Neural progenitor cell (in vitro differentiated cells): ENCODE data around the gene PTRH1. TPM values are rescaled to one million over a fixed set of nuclear protein-coding genes. Genes with fewer than 3 reads are reported as not detected.

Experiments used
- DNase-seq: peaks from one replicate; pipeline ENCODE4 v3.0.0-alpha.2; 2016; ENCODE audit warnings: low spot score
- H2AFZ ChIP-seq: fragments of 200-600 bp; sonication (generic); replicated peaks from 2 replicates; pipeline ENCODE4 v1.6.1; 2016; ENCODE audit warnings: antibody characterized with exemption
- H3F3A ChIP-seq: fragments of 200-600 bp; sonication (generic); 2 replicates; pipeline ENCODE4 v1.6.1; 2016; ENCODE audit warnings: antibody characterized with exemption, low read depth
- H3K27ac ChIP-seq: fragments of 200-600 bp; sonication (generic); 2 replicates; pipeline ENCODE4 v1.5.1; 2016; ENCODE audit warnings: mild to moderate bottlenecking
- H3K27me3 ChIP-seq: fragments of 200-600 bp; sonication (generic); 2 replicates; pipeline ENCODE4 v1.6.1; 2016; ENCODE audit warnings: mild to moderate bottlenecking, moderate library complexity
- H3K36me3 ChIP-seq: fragments of 200-600 bp; sonication (generic); 2 replicates; pipeline ENCODE4 v1.5.1; 2016
- H3K4me1 ChIP-seq: fragments of 200-600 bp; sonication (generic); 2 replicates; pipeline ENCODE4 v1.6.1; 2016; ENCODE audit warnings: mixed run types
- H3K4me2 ChIP-seq: fragments of 200-600 bp; sonication (generic); 2 replicates; pipeline ENCODE4 v1.6.1; 2016
- H3K4me3 ChIP-seq: fragments of 200-600 bp; sonication (generic); 2 replicates; pipeline ENCODE4 v1.5.1; 2016
- H3K79me2 ChIP-seq: fragments of 200-600 bp; sonication (generic); 2 replicates; pipeline ENCODE4 v1.6.1; 2016; ENCODE audit warnings: low read depth
- H3K9ac ChIP-seq: fragments of 200-600 bp; sonication (generic); 2 replicates; pipeline ENCODE4 v1.6.1; 2016
- H3K9me3 ChIP-seq: fragments of 200-600 bp; sonication (generic); 2 replicates; pipeline ENCODE4 v1.5.1; 2016; ENCODE audit warnings: low read depth
- H4K20me1 ChIP-seq: fragments of 200-600 bp; sonication (generic); 2 replicates; pipeline ENCODE4 v1.6.1; 2016; ENCODE audit warnings: low read depth
- H3K27ac Mint-ChIP-seq: 3 replicates; pipeline ENCODE4 v1.8.0; 2021; ENCODE audit warnings: mixed read lengths
- H3K27me3 Mint-ChIP-seq: 2 replicates; pipeline ENCODE4 v1.8.0; 2022; ENCODE audit warnings: low read depth, mild to moderate bottlenecking, inconsistent platforms, moderate library complexity, mixed read lengths; ENCODE audit not compliant: insufficient read depth
- H3K36me3 Mint-ChIP-seq: 3 replicates; pipeline ENCODE4 v1.8.0; 2021; ENCODE audit warnings: mixed read lengths
- H3K4me1 Mint-ChIP-seq: 3 replicates; pipeline ENCODE4 v1.8.0; 2021; ENCODE audit warnings: mixed read lengths
- H3K4me3 Mint-ChIP-seq: 3 replicates; pipeline ENCODE4 v1.8.0; 2021; ENCODE audit warnings: mild to moderate bottlenecking, moderate library complexity, mixed read lengths
- H3K9me3 Mint-ChIP-seq: 3 replicates; pipeline ENCODE4 v1.8.0; 2020; ENCODE audit warnings: mixed read lengths
- CTCF ChIP-seq: fragments of 200-600 bp; sonication (generic); IDR thresholded peaks from 2 replicates; pipeline ENCODE4 v1.5.1; 2017; ENCODE audit warnings: antibody characterized with exemption, mild to moderate bottlenecking
- EZH2 ChIP-seq: fragments of 200-600 bp; sonication (generic); IDR thresholded peaks from 2 replicates; pipeline ENCODE4 v1.6.1; 2017; ENCODE audit warnings: antibody characterized with exemption, mild to moderate bottlenecking, moderate library complexity
- EZH2phosphoT487 ChIP-seq: fragments of 200-600 bp; sonication (generic); IDR thresholded peaks from 2 replicates; pipeline ENCODE4 v1.6.1; 2017; ENCODE audit warnings: antibody characterized with exemption
- total RNA-seq: library from RNA; depleted of rRNA; stranded (reverse); fragments of >200 nt; gene quantifications from 2 replicates; pipeline ENCODE4 v1.2.3, GENCODE V29; 2015; ENCODE audit warnings: low replicate concordance

Gene PTRH1
- total RNA-seq, 1 donor from 2014 or later: 1.3 TPM

- H3K4me3 ChIP-seq: no peak overlapping the region
- no peaks in the 10 kb centered on the region for H3K79me2 ChIP-seq
- Mint-ChIP-seq H3K4me3 (no peak overlapping the region), H3K4me1 (peaks cover 24% of the 10 kb centered on the region), H3K27me3 (peaks cover 3% of the 10 kb centered on the region), H3K36me3 (no peaks in the 10 kb centered on the region), H3K27ac (no peak overlapping the region), H3K9me3 (no peaks in the 10 kb centered on the region)
- no peak overlapping the region for H3K9ac ChIP-seq
- H3K27ac ChIP-seq: no peak overlapping the region
- no peaks in the 10 kb centered on the region for H3K36me3 ChIP-seq
- H3F3A ChIP-seq: peaks cover 10% of the 10 kb centered on the region
- H3K4me2 ChIP-seq: no peak overlapping the region
- TF ChIP-seq CTCF: no peak
- TF ChIP-seq EZH2phosphoT487: no peak
- no peak for TF ChIP-seq EZH2
- peaks cover 13% of the 10 kb centered on the region for H3K4me1 ChIP-seq
- DNase-seq: no peak
- no peak overlapping the region for H2AFZ ChIP-seq
- H3K9me3 ChIP-seq: no peaks in the 10 kb centered on the region
- H4K20me1 ChIP-seq: no peaks in the 10 kb centered on the region
- H3K27me3 ChIP-seq: no peaks in the 10 kb centered on the region
Measured at GRCh38 chr9:127731938-127732337, 16.5 kb upstream of the PTRH1 start.

- no peaks in the 10 kb centered on the region for H3K36me3 ChIP-seq
- H3K4me3 ChIP-seq: no peak overlapping the region
- no peak overlapping the region for H3K27ac ChIP-seq
- H3K4me2 ChIP-seq: no peak overlapping the region
- peaks cover 5% of the 10 kb centered on the region for H3F3A ChIP-seq
- no peaks in the 10 kb centered on the region for H4K20me1 ChIP-seq
- no peak overlapping the region for H3K27ac Mint-ChIP-seq
- no peak overlapping the region for H3K4me3 Mint-ChIP-seq
- peaks cover 10% of the 10 kb centered on the region for H3K4me1 ChIP-seq
- H3K9ac ChIP-seq: no peak overlapping the region
- H3K79me2 ChIP-seq: no peaks in the 10 kb centered on the region
- no peaks in the 10 kb centered on the region for H3K27me3 Mint-ChIP-seq
- H3K27me3 ChIP-seq: no peaks in the 10 kb centered on the region
- TF ChIP-seq CTCF (no peak), EZH2 (no peak), EZH2phosphoT487 (no peak)
- H3K36me3 Mint-ChIP-seq: no peaks in the 10 kb centered on the region
- H3K4me1 Mint-ChIP-seq: peaks cover 18% of the 10 kb centered on the region
- H2AFZ ChIP-seq: no peak overlapping the region
- H3K9me3 Mint-ChIP-seq: no peaks in the 10 kb centered on the region
- no peaks in the 10 kb centered on the region for H3K9me3 ChIP-seq
- no peak for DNase-seq
Measured at GRCh38 chr9:127730799-127731410, 15.4 kb upstream of the PTRH1 start.

- Mint-ChIP-seq H3K36me3 (no peaks in the 10 kb centered on the region), H3K4me3 (no peak overlapping the region), H3K9me3 (no peaks in the 10 kb centered on the region), H3K4me1 (peaks cover 12% of the 10 kb centered on the region), H3K27ac (peak overlapping the region; percentile 61), H3K27me3 (no peaks in the 10 kb centered on the region)
- H3K27ac ChIP-seq: no peak overlapping the region
- no peaks in the 10 kb centered on the region for H3K36me3 ChIP-seq
- no peak for DNase-seq
- no peak overlapping the region for H3K4me2 ChIP-seq
- H3K79me2 ChIP-seq: no peaks in the 10 kb centered on the region
- no peak overlapping the region for H3K4me3 ChIP-seq
- peaks cover 5% of the 10 kb centered on the region for H3K4me1 ChIP-seq
- H3F3A ChIP-seq: no peaks in the 10 kb centered on the region
- no peak overlapping the region for H3K9ac ChIP-seq
- no peaks in the 10 kb centered on the region for H4K20me1 ChIP-seq
- no peaks in the 10 kb centered on the region for H3K9me3 ChIP-seq
- H3K27me3 ChIP-seq: no peaks in the 10 kb centered on the region
- no peak overlapping the region for H2AFZ ChIP-seq
- TF ChIP-seq CTCF: no peak
- TF ChIP-seq EZH2phosphoT487: no peak
- TF ChIP-seq EZH2: no peak
Measured at GRCh38 chr9:127730262-127730661, 14.8 kb upstream of the PTRH1 start.
